Measurements from ENCODE around the gene TROAP. TPM values are rescaled to one million over a fixed set of nuclear protein-coding genes. Genes with fewer than 3 reads are reported as not detected.
"Not testable (repeated sequence)": the region's sequence is repeated elsewhere in the genome, so short reads cannot be mapped to it uniquely, and the experiment has no call there.

Gene TROAP
- total RNA-seq, 2 experiments from 2014 or later = 107 to 111 TPM

DNA sequence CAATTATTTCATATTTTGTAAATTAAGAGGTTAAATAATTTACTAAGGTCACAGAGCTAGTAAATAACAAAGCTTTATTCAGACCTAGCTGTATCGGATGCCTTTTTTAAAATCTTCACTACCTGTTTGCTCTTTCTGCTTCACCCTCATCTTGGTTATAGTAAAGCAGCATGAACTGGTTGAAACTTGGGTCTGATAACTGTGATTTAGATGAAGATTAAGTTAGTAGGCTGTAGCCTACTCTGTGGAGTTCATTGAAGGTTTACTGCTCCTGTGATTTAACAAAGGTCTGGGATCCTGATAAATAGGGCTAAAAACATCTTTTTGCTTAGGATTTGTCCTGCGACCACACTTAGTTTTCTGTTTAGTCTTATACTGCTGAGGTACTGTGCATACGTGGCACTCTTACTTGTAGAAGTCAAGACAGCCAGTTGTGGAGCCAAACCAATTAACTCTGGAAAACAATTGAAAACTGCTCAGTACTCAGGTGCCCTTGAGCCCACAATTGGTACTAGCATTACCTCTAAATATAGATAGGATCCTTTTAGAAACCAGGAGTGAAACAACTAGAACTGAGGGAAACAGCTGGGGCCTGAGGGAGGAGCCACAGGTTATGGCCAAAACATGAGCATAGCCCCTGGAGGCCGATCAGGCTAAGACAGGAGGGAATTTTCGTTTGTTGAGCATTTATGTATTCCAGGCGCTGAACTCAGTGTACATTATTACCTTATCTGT, 46.5 kb downstream of the TROAP start:
- H3K27ac Mint-ChIP-seq = no peak overlapping the region
- H3K4me3 Mint-ChIP-seq = no peak overlapping the region
- no peaks in the 10 kb centered on the region for H3K27me3 Mint-ChIP-seq (ENCODE audit: low read depth)

GRCh38 chr12:49370539-49370938, 47.5 kb downstream of the TROAP start:
- Mint-ChIP-seq H3K4me3 (no peak overlapping the region), H3K27ac (no peak overlapping the region), H3K27me3 (ENCODE audit: low read depth) (no peaks in the 10 kb centered on the region), H3K4me1 (ENCODE audit: low read depth) (peaks cover 41% of the 10 kb centered on the region), H3K36me3 (ENCODE audit: low read depth) (no peaks in the 10 kb centered on the region), H3K9me3 (ENCODE audit: insufficient read depth) (no peaks in the 10 kb centered on the region)
- ATAC-seq = no peak
- CTCF ChIA-PET = interaction anchor here (1.3 to 7.1 kb wide), 3 partner anchors 13 to 143 kb away, joined by 5 to 84 read pairs (median 5); no protein-coding TSS in a partner anchor
- POLR2A ChIA-PET = interaction anchor here (0.5 kb wide), 1 partner anchor 52 kb away, joined by 4 read pairs; no protein-coding TSS in a partner anchor
- no peak for DNase-seq

More for the DNA sequence above, 46.5 kb downstream of the TROAP start:
- Mint-ChIP-seq H3K36me3 (ENCODE audit: low read depth) (no peaks in the 10 kb centered on the region), H3K4me1 (ENCODE audit: low read depth) (peaks cover 38% of the 10 kb centered on the region), H3K9me3 (ENCODE audit: insufficient read depth) (no peaks in the 10 kb centered on the region)
- CTCF ChIA-PET = interaction anchor here (1.0 to 7.1 kb wide), 6 partner anchors 12 to 144 kb away, joined by 3 to 84 read pairs (median 4); no protein-coding TSS in a partner anchor
- peak; percentile 46 for DNase-seq
- POLR2A ChIA-PET = no interaction called here
- no peak for ATAC-seq

DNA sequence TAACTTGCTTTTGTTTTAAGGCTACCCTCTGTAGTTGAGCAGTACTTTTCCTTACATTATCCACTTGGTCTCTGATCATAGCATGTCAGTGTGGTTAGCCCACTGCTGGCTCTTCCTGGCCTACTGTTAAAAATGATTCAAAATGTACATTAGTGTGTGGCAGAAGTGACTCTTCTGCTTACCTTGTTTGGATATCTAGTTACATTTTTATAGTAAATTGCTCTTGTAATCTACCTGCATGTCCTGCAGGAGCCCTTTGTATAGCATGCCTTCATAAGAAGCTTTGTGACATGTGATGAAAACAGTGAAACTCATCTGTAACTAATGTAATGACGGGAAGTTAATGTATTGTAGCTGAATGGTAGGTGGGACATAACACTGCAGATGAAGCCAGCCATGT, 52.4 kb downstream of the TROAP start:
- ChIA-PET POLR2A (interaction anchor here (2.8 kb wide), 1 partner anchor 9 kb away, joined by 13 read pairs; the partner anchor contains the start of gene SPATS2), CTCF (interaction anchor here (0.8 to 3.3 kb wide), 6 partner anchors 10 to 139 kb away, joined by 3 to 21 read pairs (median 4); partner anchors contain the start of gene DNAJC22)
- H3K9me3 Mint-ChIP-seq (ENCODE audit: insufficient read depth) = no peaks in the 10 kb centered on the region
- ATAC-seq (no peak), DNase-seq (no peak)
- H3K27ac Mint-ChIP-seq = no peak overlapping the region
- H3K4me3 Mint-ChIP-seq = no peak overlapping the region
- H3K4me1 Mint-ChIP-seq (ENCODE audit: low read depth) = peaks cover 14% of the 10 kb centered on the region
- H3K36me3 Mint-ChIP-seq (ENCODE audit: low read depth) = no peaks in the 10 kb centered on the region
- no peaks in the 10 kb centered on the region for H3K27me3 Mint-ChIP-seq (ENCODE audit: low read depth)

DNA sequence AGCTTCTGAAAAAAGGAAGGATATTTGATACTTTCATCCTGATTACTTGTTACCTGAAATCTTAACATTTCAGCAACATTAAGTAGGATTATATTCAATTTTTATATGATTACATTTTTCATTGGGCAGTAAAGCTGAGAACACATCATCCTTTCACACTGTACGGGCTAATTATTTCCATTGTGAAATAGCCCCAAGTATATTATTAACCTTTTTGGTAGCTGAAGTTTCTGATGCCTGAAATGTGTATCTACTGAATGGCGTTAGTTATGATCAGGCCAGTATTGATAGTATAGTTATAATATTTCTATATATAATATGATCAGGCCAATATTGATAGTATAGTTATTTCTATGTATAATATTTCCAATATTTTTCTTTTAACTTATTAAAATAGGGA, 54.3 kb downstream of the TROAP start:
- Mint-ChIP-seq H3K9me3 (ENCODE audit: insufficient read depth) (no peaks in the 10 kb centered on the region), H3K36me3 (ENCODE audit: low read depth) (no peaks in the 10 kb centered on the region), H3K4me3 (no peak overlapping the region), H3K27me3 (ENCODE audit: low read depth) (no peaks in the 10 kb centered on the region), H3K27ac (no peak overlapping the region), H3K4me1 (ENCODE audit: low read depth) (peaks cover 8% of the 10 kb centered on the region)
- DNase-seq (no peak), ATAC-seq (no peak)
- ChIA-PET CTCF (interaction anchor here (1.0 to 3.3 kb wide), 3 partner anchors 10 to 137 kb away, joined by 4 to 21 read pairs (median 5); partner anchors contain the start of gene SPATS2), POLR2A (interaction anchor here (2.8 kb wide), 1 partner anchor 11 kb away, joined by 13 read pairs; the partner anchor contains the start of gene SPATS2)

- CTCF ChIA-PET = interaction anchor here (2.3 kb wide), 1 partner anchor 22 kb away, joined by 8 read pairs; no protein-coding TSS in a partner anchor
- DNase-seq; H3K4me1 Mint-ChIP-seq (ENCODE audit: low read depth); POLR2A ChIA-PET; H3K27me3 Mint-ChIP-seq (ENCODE audit: low read depth); ATAC-seq; H3K36me3 Mint-ChIP-seq (ENCODE audit: low read depth); H3K9me3 Mint-ChIP-seq (ENCODE audit: insufficient read depth); H3K27ac Mint-ChIP-seq; H3K4me3 Mint-ChIP-seq: not testable (repeated sequence)
Measured at GRCh38 chr12:49380184-49380583, 57.1 kb downstream of the TROAP start.

Other genes with a start within 250 kb of the TROAP start
- under 1 TPM in 1 of 2 experiments, not detected in 1; 0.16 TPM for gene DHH, start 228.5 kb upstream of the TROAP start, total RNA-seq
- gene LMBR1L, start 212.4 kb upstream of the TROAP start, total RNA-seq = 10 to 100 TPM; 35.8 to 37.8 TPM
- gene TUBA1B, start 191.9 kb upstream of the TROAP start, total RNA-seq = 1,000 to 10,000 TPM; 2,302 to 2,333 TPM
- gene TUBA1A, start 134.2 kb upstream of the TROAP start, total RNA-seq = 100 to 1,000 TPM; 117 to 120 TPM
- 100 to 1,000 TPM; 308 to 324 TPM for gene TUBA1C, start 58.2 kb upstream of the TROAP start, total RNA-seq
- not detected for gene PRPH, start 28.1 kb upstream of the TROAP start, total RNA-seq
- not detected for gene C1QL4, start 13.9 kb downstream of the TROAP start, total RNA-seq
- under 1 TPM in 1 of 2 experiments, not detected in 1; 0.29 TPM for gene DNAJC22, start 23.6 kb downstream of the TROAP start, total RNA-seq
- gene SPATS2, start 44.2 kb downstream of the TROAP start, total RNA-seq = 10 to 100 TPM; 12.9 to 13.0 TPM
- gene KCNH3, start 215.8 kb downstream of the TROAP start, total RNA-seq = 1 to 10 TPM; 5.1 to 5.3 TPM
- 10 to 100 TPM; 85.9 to 86.1 TPM for gene MCRS1, start 244.9 kb downstream of the TROAP start, total RNA-seq